ENCODE results near the gene MLST8.
"Not testable (repeated sequence)": the region's sequence is repeated elsewhere in the genome, so short reads cannot be mapped to it uniquely, and the experiment has no call there.

Gene MLST8

DNA sequence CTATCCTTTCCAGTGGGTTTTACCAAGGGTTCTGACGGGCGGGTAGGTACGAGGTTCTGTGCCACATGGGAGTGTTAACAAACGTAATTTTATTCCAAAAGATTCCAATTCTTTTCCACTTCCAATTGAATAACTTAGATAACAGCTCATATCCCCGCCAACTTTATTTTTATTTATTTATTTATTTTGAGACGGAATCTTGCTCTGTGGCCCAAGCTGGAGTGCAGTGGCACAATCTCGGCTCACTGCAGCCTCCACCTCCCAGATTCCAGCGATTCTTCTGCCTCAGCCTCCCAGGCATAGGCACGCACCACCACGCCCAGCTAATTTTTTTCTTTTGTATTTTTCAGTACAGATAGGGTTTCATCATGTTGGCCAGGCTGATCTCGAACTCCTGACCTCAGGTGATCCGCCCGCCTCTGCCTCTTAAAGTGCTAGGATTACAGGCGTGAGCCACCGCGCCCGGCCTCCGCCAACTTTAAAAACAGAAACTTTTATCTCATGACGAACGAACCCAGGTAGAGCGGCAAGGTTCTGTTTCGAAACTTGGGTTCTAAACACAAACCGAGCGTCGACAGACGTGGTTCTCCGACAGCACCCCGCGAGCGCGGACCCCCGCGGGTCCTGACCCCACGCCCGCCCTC lies 45.5 kb downstream of the MLST8 start:
- peak; percentile 62 for DNase-seq

DNA sequence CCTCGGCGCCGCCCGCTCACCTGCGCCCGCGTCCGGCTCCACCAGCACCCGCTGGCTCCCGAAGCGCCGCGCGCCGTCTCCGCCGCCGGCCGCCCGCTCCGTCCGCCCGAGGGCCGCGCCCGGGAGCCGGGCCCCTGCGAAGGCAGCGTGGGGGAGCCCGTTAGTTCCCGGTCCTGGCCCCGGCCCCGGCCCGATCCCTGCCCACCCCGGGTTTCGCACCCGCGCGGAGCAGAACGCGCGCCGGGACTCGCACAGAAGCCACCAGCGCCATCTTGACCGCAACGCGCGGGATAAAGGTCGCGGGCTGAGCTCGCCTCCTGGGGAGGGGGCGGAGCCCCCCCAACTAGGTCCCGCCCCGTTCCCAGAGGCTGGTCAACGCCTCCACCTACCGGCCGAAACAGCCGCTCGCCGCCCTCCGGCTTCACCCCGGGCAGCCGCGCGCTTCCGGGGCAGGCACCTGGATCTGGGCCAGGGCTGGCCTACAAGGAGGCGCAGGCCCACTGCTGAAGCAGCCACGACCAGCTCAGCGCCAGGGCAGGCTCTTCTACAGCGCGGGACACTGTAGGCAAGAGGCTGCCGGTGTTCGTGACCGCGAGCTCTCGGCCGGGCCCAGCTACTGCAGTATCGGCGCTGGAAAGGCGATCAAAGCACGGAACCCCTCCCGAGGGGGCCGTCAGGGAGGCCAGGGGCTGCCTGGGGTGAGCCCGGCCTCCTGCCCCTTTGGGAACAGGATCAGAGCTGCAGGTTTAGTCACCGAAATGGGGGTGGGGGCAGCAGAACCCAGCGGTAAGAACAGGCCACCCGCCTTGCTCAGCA lies 46.2 kb downstream of the MLST8 start, which contains the start of gene ECI1:
Gene ECI1, minus strand, starts transcription at position 292 of the 816 bp plus-strand sequence. Its CDS starts 21 bp downstream, at position 271.
- peak; percentile 81 for DNase-seq

DNA sequence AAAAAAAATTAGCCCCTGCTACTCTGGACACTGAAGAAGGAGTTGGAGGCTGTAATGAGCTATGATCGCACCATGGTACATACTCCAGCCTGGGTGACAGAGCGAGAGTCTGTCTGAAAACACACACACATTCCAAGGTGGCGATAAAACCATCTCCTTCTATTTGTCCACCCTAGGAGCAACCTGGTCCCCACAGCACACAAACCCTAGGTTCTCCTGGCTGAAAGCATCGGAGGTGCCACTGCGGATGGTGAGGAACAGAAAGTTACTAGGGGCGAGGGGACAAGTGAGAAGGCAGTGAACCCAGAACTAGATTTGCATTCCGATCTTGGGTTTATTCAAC lies 47.5 kb downstream of the MLST8 start:
- no peak for DNase-seq

DNA sequence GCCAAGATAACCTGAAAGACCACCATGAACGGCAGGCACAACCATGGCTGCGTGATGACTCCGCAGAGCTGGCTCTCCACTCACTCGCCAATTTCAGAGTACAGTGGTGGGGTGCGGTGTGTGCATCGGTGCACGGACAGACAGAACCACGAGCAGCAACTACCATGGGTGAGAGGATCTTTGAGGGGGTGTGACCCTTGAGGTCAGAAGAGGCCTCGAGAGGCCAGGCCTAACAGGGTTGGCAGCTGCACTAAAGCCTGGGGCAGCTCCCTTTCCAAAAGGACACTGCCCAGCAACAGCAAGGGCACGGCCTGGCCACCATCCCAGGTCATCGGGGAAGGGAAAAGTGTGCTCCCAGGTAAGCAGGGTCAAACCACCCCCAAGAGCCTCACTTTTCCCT lies 48.0 kb downstream of the MLST8 start:
- DNase-seq: no peak

DNA sequence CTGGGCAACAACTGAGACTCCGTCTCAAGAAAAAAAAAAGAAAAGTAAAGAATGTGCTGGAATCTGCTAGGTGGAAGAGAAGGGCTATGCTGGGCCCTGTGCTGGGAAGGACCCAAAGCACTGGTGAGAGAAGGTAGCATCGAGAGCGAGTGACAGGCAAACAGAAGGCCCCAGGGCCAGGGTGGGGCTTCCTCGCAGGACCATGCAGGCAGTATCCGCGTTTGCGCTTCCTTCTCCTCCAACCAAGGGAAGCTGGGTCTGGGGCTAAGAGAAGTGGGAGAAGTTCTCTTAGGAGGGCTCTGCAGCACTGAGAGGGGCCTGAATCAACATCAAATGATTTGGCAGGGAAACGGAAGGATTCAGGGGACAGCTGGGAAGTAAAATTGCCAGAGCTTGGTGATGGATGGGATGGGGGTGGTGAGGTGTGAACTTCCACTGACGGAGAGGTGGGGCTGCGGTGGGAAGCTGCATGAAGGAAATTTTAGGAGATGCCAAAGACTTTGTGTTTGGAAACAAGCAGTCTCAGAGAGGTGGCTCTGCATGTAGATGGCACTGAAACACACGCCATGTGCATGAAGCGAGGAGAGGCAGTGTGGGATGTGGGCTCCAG lies 51.4 kb downstream of the MLST8 start:
- DNase-seq: no peak

DNA sequence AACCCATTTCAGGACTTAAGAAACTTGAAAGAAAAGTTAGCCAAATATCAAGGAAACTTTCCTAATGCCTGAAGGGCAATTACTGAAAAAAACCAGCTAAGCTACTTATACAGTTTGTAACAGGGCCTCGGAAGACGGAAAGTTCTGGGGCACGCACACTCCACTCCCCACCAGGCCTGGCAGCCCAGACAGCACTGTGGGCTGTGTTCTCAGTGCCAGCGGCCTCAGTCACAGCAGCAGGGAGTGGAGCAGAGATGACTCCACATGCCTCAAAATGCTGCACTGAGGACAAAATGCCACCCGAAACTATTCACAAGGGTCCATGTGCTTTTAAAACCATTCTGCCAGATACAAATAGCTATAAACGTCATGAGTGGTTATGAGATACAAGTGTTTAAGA lies 52.5 kb downstream of the MLST8 start:
- no peak for DNase-seq

DNA sequence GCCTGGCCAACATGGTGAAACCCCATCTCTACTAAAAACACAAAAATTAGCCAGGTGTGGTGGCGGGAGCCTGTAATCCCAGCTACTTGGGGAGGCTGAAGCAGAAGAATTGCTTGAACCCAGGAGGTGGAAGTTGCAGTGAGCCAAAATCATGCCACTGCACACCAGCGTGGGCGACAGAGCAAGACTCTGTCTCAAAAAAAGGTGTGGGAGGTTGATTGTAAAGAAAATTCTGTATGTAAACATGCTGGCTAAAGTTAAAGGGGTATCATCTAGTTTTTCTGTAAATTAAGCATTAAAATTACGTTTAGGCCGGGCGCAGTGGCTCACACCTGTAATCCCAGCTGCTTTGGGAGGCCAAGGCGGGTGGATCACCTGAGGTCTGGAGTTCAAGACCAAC lies 53.3 kb downstream of the MLST8 start:
- DNase-seq: not testable (repeated sequence)
